GM23338 (cell line): ENCODE measurements around the gene CEP192. TPM values are rescaled to one million over a fixed set of nuclear protein-coding genes. Genes with fewer than 3 reads are reported as not detected.

Source experiments
- ATAC-seq: fragments of 200-7000 bp; cut with Tn5 transposase; 3 replicates; pipeline ENCODE4 v1.9.1; 2020
- DNase-seq: peaks from one replicate; pipeline ENCODE4 v3.0.0-alpha.2; 2015; ENCODE audit warnings: low spot score
- H2AFZ ChIP-seq: fragments of 200-600 bp; sonication (generic); 2 replicates; pipeline ENCODE4 v1.8.0; 2016; ENCODE audit warnings: antibody characterized with exemption, mild to moderate bottlenecking, moderate library complexity
- H3F3A ChIP-seq: fragments of 200-600 bp; sonication (generic); replicated peaks from 2 replicates; pipeline ENCODE4 v1.8.0; 2017; ENCODE audit warnings: antibody characterized with exemption, mixed run types, low read depth
- H3K27ac ChIP-seq: fragments of 200-600 bp; sonication (generic); 2 replicates; pipeline ENCODE4 v1.6.1; 2016; ENCODE audit warnings: low read depth
- H3K27me3 ChIP-seq: fragments of 200-600 bp; sonication (generic); 2 replicates; pipeline ENCODE4 v1.8.0; 2016; ENCODE audit warnings: mild to moderate bottlenecking, mixed run types, moderate library complexity; ENCODE audit not compliant: insufficient read depth
- H3K36me3 ChIP-seq: fragments of 200-600 bp; sonication (generic); 2 replicates; pipeline ENCODE4 v1.8.0; 2016; ENCODE audit warnings: mild to moderate bottlenecking; ENCODE audit not compliant: insufficient read depth
- H3K4me1 ChIP-seq: fragments of 200-600 bp; sonication (generic); 2 replicates; pipeline ENCODE4 v1.8.0; 2016; ENCODE audit warnings: mild to moderate bottlenecking, moderate library complexity; ENCODE audit not compliant: insufficient read depth
- H3K4me2 ChIP-seq: fragments of 200-600 bp; sonication (generic); 2 replicates; pipeline ENCODE4 v1.7.1; 2017; ENCODE audit warnings: mixed run types
- H3K4me3 ChIP-seq: fragments of 200-600 bp; sonication (generic); 2 replicates; pipeline ENCODE4 v1.6.1; 2016; ENCODE audit warnings: mixed run types
- H3K79me2 ChIP-seq: fragments of 200-600 bp; sonication (generic); replicated peaks from 2 replicates; pipeline ENCODE4 v1.8.0; 2017; ENCODE audit warnings: mild to moderate bottlenecking; ENCODE audit not compliant: insufficient read depth
- H3K9me2 ChIP-seq: fragments of 200-600 bp; sonication (generic); 2 replicates; pipeline ENCODE4 v1.8.0; 2017; ENCODE audit not compliant: insufficient read depth
- H4K20me1 ChIP-seq: fragments of 200-600 bp; sonication (generic); replicated peaks from 2 replicates; pipeline ENCODE4 v1.8.0; 2017; ENCODE audit warnings: mild to moderate bottlenecking; ENCODE audit not compliant: insufficient read depth
- H3K27ac Mint-ChIP-seq: 2 replicates; pipeline ENCODE4 v1.8.0; 2020; ENCODE audit warnings: inconsistent platforms, mild to moderate bottlenecking, moderate library complexity, mixed read lengths
- H3K27me3 Mint-ChIP-seq: 3 replicates; pipeline ENCODE4 v1.8.0; 2022; ENCODE audit warnings: low read depth, mild to moderate bottlenecking, moderate library complexity, mixed read lengths, inconsistent platforms; ENCODE audit not compliant: insufficient read depth, poor library complexity
- H3K36me3 Mint-ChIP-seq: 3 replicates; pipeline ENCODE4 v1.8.0; 2021; ENCODE audit warnings: low read depth, mild to moderate bottlenecking, inconsistent platforms, moderate library complexity, mixed read lengths
- H3K4me1 Mint-ChIP-seq: 3 replicates; pipeline ENCODE4 v1.8.0; 2020; ENCODE audit warnings: mild to moderate bottlenecking, inconsistent platforms, mixed read lengths
- H3K4me3 Mint-ChIP-seq: 3 replicates; pipeline ENCODE4 v1.8.0; 2021; ENCODE audit warnings: moderate library complexity, mild to moderate bottlenecking, inconsistent platforms, mixed read lengths
- H3K9me3 Mint-ChIP-seq: 3 replicates; pipeline ENCODE4 v1.8.0; 2020; ENCODE audit warnings: moderate library complexity, mild to moderate bottlenecking, inconsistent platforms, mixed read lengths
- CTCF ChIP-seq, 2 experiments: fragments of 200-600 bp in 1 of 2; sonication (generic) in 1 of 2; conservative IDR thresholded peaks; 2 replicates each; pipeline versions ENCODE4 v1.5.1 to v1.6.1; 2016 to 2017; ENCODE audit warnings: antibody characterized with exemption in 2 of 2, low read depth in 2 of 2, mild to moderate bottlenecking in 2 of 2, moderate library complexity in 1 of 2
- ETS1 ChIP-seq: IDR thresholded peaks from 2 replicates; pipeline ENCODE4 v1.6.1; 2016; ENCODE audit warnings: antibody characterized with exemption
- EZH2 ChIP-seq: fragments of 200-600 bp; sonication (generic); IDR thresholded peaks from one replicate; pipeline ENCODE4 v1.8.0; 2017; ENCODE audit warnings: antibody characterized with exemption, mild to moderate bottlenecking, low read depth; ENCODE audit not compliant: unreplicated experiment
- JUNB ChIP-seq: IDR thresholded peaks from one replicate; pipeline ENCODE4 v1.6.1; 2016; ENCODE audit warnings: antibody characterized with exemption; ENCODE audit not compliant: unreplicated experiment
- POLR2AphosphoS5 ChIP-seq: IDR thresholded peaks from 2 replicates; pipeline ENCODE4 v1.6.1; 2016; ENCODE audit warnings: antibody characterized with exemption, low read depth
- STAT1 ChIP-seq: IDR thresholded peaks from one replicate; pipeline ENCODE4 v1.6.1; 2016; ENCODE audit warnings: antibody characterized with exemption; ENCODE audit not compliant: unreplicated experiment
- ZNF331 ChIP-seq: fragments of 250-450 bp; sonication (Bioruptor Pico); IDR thresholded peaks from 2 replicates; pipeline ENCODE4 v1.5.0; 2020; ENCODE audit warnings: low read depth, mild to moderate bottlenecking, moderate library complexity
- polyA plus RNA-seq: library from polyadenylated mRNA; unstranded; fragments of >200 nt; fragmentation: Nextera tagmentation; extraction: Ambion mirVana; gene quantifications from 2 replicates; pipeline ENCODE4 v1.2.1, GENCODE V29; 2016
- total RNA-seq: library from RNA; depleted of rRNA; stranded (reverse); fragments of >200 nt; shearing (Covaris generic); gene quantifications from 2 replicates; pipeline ENCODE4 v1.2.3, GENCODE V29; 2014

CEP192 gene
- total and polyA plus RNA-seq, 2 experiments from 2014 or later: 15.2 to 30.6 TPM

DNA sequence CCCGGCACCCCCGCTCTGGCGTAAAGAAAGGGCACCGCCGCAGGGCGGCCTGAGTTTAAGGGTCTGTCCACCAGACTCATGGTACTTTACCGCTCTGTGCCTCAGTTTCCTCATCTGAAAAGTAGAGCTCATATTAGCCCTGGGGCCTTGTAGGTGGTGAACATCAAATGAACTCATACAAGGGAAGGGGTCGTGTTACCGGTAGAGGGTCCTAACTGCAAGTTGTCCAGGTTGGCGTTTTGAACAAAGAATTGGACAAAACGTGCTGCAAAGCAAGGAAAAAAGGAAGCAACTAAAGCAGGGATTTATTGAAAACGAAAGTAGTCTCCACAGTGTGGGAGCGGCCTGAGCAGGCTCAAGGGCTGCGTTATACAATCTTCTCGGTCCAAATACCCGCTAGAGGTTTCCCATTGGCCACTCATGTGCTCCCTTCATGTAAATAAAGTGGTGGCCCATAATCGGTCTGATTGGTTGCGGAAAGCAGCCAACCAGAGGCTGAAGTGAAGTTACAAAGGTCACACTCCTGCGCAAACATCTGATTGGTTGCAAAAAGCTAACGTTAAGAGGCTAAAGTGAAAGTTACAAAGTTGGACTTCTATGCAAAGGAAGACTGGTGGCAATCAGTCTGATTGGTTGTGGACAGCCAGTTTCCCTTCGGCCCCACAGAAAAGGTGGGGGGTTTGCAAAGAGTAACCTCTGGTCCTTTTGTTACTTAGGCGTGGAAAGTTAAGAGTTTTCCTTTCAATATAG lies 146.7 kb downstream of the CEP192 start:
- Mint-ChIP-seq H3K9me3 (peaks cover 28% of the 10 kb centered on the region), H3K27ac (no peak overlapping the region), H3K27me3 (peaks cover 31% of the 10 kb centered on the region), H3K4me3 (peak overlapping the region; percentile 65), H3K4me1 (peaks cover 3% of the 10 kb centered on the region; the same call in 2 of the 3 replicates), H3K36me3 (peaks cover 20% of the 10 kb centered on the region)
- Histone ChIP-seq H3K4me2 (peak overlapping the region; percentile 88), H3K27me3 (peaks cover 33% of the 10 kb centered on the region), H3F3A (peaks cover 3% of the 10 kb centered on the region; the same call in 1 of the 2 replicates), H3K9me2 (0 out of 2 replicates have a peak, but pooled peaks cover 1% of the 10 kb centered on the region), H3K4me1 (peaks cover 6% of the 10 kb centered on the region; the same call in 1 of the 2 replicates), H3K4me3 (peak overlapping the region; percentile 70), H4K20me1 (no peaks in the 10 kb centered on the region), H3K79me2 (no peaks in the 10 kb centered on the region), H3K27ac (no peak overlapping the region), H3K36me3 (no peaks in the 10 kb centered on the region), H2AFZ (peak overlapping the region; percentile 99)
- DNase-seq: peak; percentile 27
- ATAC-seq: peak; percentile 10; the same call in 1 of the 3 replicates
- no peak for TF ChIP-seq JUNB

- peaks cover 33% of the 10 kb centered on the region for H3K27me3 ChIP-seq
- H3K79me2 ChIP-seq: no peaks in the 10 kb centered on the region
- no peak overlapping the region for H3K27ac ChIP-seq
- H3K4me3 ChIP-seq: no peak overlapping the region
- 0 out of 2 replicates have a peak, but pooled peaks cover 4% of the 10 kb centered on the region for H3K9me2 ChIP-seq
- no peaks in the 10 kb centered on the region for H4K20me1 ChIP-seq
- peaks cover 3% of the 10 kb centered on the region; the same call in 2 of the 3 replicates for H3K4me1 Mint-ChIP-seq
- H3K36me3 ChIP-seq: peaks cover 2% of the 10 kb centered on the region
- H3K4me2 ChIP-seq: no peak overlapping the region
- peaks cover 3% of the 10 kb centered on the region; the same call in 1 of the 2 replicates for H3F3A ChIP-seq
- no peak for TF ChIP-seq ETS1
- TF ChIP-seq JUNB: no peak
- TF ChIP-seq POLR2AphosphoS5: no peak
- TF ChIP-seq STAT1: no peak
- TF ChIP-seq ZNF331 (CRISPR knock-in tag): no peak
- peaks cover 21% of the 10 kb centered on the region for H3K36me3 Mint-ChIP-seq
- H3K4me1 ChIP-seq: peaks cover 6% of the 10 kb centered on the region; the same call in 1 of the 2 replicates
- H3K27ac Mint-ChIP-seq: no peak overlapping the region
- peaks cover 28% of the 10 kb centered on the region for H3K9me3 Mint-ChIP-seq
- ATAC-seq: no peak
- no peak for DNase-seq
- H2AFZ ChIP-seq: no peak overlapping the region
- peaks cover 31% of the 10 kb centered on the region for H3K27me3 Mint-ChIP-seq
- no peak overlapping the region for H3K4me3 Mint-ChIP-seq
Measured at GRCh38 chr18:13138420-13139139, 147.4 kb downstream of the CEP192 start.

DNA sequence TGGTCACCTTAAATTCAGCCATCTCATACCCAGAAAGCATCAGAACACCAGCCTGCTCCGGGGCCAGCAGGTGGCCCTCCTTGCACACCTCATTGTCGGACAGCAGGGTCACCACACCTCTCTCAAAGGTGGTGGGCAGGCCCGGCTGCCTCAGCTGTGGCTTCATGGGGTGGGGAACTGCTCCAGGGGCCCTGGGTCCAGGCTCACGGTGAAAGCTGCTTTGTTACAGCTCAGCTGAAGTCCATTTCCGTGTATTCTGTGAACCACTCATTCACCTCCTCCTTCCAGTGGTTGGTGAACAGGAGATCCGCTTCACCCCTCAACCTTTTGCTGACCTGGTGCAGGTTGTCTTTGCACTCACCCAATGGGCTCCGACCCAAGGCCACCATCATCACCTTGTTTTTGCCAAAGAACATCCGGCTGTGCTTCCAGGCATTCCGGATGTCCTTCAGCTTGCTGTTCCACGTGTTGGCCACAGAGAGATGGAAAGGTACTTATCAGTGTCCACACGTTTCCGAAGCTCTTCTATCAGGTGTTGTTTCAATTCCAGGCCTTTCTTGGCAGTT lies 148.8 kb downstream of the CEP192 start:
- peaks cover 6% of the 10 kb centered on the region for H3K36me3 ChIP-seq
- Mint-ChIP-seq H3K4me3 (no peak overlapping the region), H3K36me3 (peaks cover 27% of the 10 kb centered on the region), H3K9me3 (peaks cover 32% of the 10 kb centered on the region), H3K27ac (no peak overlapping the region), H3K27me3 (peaks cover 30% of the 10 kb centered on the region), H3K4me1 (peaks cover 3% of the 10 kb centered on the region; the same call in 2 of the 3 replicates)
- DNase-seq: no peak
- no peak overlapping the region for H2AFZ ChIP-seq
- no peaks in the 10 kb centered on the region for H3K79me2 ChIP-seq
- peaks cover 33% of the 10 kb centered on the region for H3K27me3 ChIP-seq
- ATAC-seq: no peak
- TF ChIP-seq CTCF (conservative IDR thresholded peaks at IDR 0.05; ENCODE audit: low read depth in 2 of 2): peak; percentile 12 to 54; a peak in 2 of 4 replicates
- no peak for TF ChIP-seq EZH2
- peaks cover 3% of the 10 kb centered on the region; the same call in 1 of the 2 replicates for H3F3A ChIP-seq
- H4K20me1 ChIP-seq: no peaks in the 10 kb centered on the region
- H3K4me3 ChIP-seq: no peak overlapping the region
- 0 out of 2 replicates have a peak, but pooled peaks cover 4% of the 10 kb centered on the region for H3K9me2 ChIP-seq
- H3K27ac ChIP-seq: no peak overlapping the region
- H3K4me1 ChIP-seq: peaks cover 6% of the 10 kb centered on the region; the same call in 1 of the 2 replicates
- no peak overlapping the region for H3K4me2 ChIP-seq
